NCI-H2081 treated with DMSO at 0.1 percent for 48 hours (cell line): ENCODE data around the gene NDRG3.
A peak's percentile ranks its signal among the peaks of the same experiment; 100 is the strongest.

Experiments used
- DNase-seq: peaks from one replicate; lab custom pipeline; 2025; lab: John Stamatoyannopoulos, UW

NDRG3 gene

DNA sequence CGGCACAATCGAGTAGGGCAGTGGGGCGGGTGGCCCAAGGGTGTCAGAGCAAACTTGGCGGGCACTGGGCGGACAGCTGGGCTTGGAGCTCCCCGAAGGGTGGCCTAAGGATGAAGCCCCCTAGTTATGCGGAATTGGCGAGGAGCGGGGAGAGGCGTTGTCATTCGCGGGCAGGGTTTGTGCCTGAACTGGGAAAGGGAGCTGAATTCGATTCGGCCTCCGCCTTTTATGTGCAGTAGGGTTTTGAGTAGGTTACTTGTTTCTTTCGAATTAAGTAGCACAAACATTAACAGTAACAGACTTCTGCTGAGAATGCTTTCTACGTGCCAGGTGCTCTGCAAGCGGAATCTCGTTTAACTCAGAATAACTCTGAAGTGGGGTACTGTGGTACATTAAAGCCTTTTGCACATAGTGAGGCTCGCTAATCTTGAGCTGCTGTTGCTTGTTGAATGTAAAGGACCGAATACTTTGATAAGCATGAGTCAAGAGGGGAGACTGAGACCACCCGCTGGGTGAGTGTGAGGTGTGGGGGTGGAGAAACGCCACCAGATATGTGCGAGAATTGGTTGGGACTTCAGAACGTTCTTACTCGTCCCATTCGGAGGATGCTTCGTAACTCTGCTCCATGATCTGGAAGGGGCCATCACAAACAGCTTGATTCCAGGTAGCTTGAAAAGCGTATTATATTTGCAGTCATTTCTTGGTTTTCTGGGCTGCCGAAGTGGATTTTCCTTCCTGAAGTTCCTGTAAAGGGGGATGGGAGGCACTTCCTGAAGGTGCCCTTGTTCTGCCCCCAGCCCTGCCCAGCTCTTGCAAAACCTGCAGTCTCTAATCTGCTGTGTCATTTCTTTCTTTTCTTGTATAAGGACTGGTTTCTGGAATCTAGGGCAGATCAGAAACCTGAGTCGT lies 139.5 kb downstream of the NDRG3 start:
- no peak for DNase-seq

DNA sequence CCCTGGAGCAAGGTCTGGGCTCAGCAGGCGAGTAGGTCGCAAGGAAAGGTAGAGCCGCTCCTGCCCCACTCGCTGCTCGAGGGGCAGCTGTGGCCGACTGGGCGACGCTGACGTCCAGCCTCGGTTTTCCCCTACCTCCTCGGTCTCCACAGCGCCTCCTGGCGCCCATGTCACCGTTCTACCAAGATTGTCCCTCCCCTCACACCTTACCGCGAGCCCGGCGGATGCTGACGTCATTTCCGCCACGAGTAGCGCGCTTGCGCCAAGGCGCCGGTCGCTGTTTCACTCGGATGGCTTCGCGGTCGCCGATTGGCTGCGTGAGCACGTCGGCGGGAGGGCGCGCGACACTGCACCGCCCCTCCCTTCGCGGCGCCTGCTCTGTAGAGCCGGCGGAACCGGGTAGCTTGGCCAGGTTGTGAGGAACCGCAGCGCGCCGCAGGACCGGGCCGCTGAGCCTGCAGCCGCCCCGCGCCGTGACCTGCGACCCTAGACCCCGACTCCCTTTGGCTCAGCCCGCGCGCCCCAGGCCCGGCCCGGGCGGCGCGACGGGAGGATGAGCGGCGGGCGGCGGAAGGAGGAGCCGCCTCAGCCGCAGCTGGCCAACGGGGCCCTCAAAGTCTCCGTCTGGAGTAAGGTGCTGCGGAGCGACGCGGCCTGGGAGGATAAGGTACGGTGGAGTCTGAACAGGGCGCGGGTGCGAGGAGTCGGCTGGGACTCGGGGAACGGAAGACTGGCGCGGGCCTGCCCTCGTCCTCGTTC lies 140.3 kb downstream of the NDRG3 start, which contains the start of gene RAB5IF:
Gene RAB5IF (plus strand): TSS at position 381 of the 759 bp plus-strand sequence. CDS start 173 bp downstream, at position 554.
- DNase-seq: peak; percentile 90

DNA sequence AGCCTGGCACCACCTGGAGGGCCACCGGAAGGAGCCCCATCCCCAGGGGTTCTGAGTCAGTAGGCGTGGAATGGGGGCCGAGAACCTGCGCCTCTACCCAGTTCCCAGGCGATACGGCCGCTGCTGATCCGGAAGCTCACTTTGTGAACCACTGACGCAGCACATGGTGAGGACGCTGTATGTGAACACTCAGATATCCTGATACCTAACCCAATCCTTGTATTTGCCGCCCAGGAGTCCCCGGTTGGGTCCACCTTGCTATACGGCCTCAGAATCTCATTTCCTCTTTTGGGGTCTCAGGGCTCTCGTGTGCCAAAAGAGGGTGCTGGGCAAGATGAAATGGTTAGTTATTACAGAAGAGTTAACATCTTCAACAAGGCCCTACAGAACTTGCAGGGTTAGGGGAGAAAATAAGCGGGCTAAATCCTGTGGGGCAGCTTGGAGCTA lies 140.9 kb downstream of the NDRG3 start:
- DNase-seq: no peak
